T47D (cell line): ENCODE data around the gene KLHL22.
"Not testable (repeated sequence)": the region's sequence is repeated elsewhere in the genome, so short reads cannot be mapped to it uniquely, and the experiment has no call there.

Experiments used
- DNase-seq, 2 experiments: peaks; one replicate each; pipeline versions ENCODE4 v3.0.0 to v3.0.0-alpha.2; 2011 to 2012; ENCODE audit warnings: low read depth in 1 of 2, low spot score in 1 of 2
- JUND ChIP-seq: IDR thresholded peaks from 2 replicates; pipeline ENCODE4 v1.6.1; 2012; ENCODE audit warnings: low read depth
- in situ Hi-C: cut with HindIII; loops from 2 replicates; pipeline ENCODE4 v1.10.0; 2016; ENCODE audit warnings: low sequenced_read_pairs, low pct_unique_long_range_greater_than_20kb

The KLHL22 gene

DNA sequence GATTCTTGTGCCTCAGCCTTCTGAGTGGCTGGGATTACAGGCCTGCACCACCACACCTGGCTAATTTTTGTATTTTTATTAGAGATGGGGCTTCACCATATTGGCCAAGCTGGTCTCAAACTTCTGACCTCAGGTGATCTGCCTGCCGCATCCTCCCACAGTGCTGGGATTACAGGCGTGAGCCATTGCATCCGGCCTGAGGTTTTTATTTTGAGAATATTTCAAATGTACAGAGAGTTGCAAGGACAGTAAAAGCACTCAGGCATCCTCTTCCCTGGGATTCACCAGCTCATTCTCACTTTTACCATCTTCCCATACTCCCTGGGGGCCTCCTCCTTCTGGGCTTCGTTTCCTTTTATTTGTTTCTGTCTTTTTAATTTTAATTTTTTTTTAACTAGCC lies 24.0 kb upstream of the KLHL22 start:
- TF ChIP-seq JUND: no peak
- DNase-seq: no peak
- in situ Hi-C loops: no loop called here

DNA sequence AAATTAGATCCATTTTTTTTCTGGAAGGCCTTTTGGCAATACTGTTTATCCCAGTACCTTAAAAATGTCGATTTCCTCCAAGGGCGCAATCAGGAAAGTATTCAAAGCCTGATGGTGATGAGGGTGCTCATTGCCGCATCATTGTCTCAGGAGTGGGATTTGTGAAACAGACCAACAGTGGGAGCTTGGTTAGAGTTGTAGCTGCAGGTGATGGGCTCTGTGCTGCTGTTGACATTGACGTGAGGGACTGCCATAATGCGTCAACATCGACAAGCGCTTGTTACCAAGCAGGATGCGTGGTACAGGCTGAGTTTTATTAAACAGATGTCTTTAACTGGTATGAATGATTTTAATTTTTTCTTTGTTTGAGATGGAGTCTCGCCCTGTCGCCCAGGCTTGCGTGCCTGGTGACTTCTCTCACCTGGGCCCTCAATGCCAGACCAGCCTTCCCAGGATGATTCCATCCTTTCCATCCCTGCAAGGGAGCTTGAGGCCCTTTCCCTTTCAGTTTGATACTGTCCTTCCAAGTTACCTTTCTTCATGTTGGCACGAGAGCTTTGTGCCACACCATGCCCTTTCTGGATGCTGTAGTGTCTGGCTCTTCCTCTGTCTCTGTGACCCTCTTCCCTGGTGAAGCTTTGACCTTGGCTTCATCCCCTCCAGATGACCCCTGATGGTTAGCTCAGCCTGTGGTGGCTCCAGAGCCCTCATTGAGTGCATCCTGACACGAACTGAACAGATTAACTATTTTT lies 22.4 kb upstream of the KLHL22 start:
- in situ Hi-C loops: no loop called here
- no peak for TF ChIP-seq JUND
- no peak for DNase-seq

DNA sequence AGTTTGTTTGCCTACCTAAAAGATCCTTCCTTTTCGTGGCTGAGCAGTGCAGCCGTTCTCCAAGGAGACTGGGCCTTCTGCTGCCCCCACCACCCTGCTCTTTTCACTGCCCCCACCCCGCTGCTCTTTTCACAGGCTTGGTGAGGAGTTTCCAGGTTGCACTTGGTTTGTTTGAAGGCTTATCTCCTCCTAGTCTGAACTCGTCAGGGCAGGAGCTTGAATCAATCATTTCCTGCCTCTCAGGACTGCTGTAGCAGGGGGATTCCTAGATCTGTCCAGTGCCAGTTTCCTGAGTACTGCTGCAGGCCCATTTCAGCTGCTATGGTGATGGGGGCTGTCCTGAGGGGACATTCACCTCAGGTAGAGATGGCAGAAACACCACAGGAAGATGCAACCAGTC lies 21.8 kb upstream of the KLHL22 start:
- TF ChIP-seq JUND: no peak
- DNase-seq: no peak
- in situ Hi-C loops: no loop called here

DNA sequence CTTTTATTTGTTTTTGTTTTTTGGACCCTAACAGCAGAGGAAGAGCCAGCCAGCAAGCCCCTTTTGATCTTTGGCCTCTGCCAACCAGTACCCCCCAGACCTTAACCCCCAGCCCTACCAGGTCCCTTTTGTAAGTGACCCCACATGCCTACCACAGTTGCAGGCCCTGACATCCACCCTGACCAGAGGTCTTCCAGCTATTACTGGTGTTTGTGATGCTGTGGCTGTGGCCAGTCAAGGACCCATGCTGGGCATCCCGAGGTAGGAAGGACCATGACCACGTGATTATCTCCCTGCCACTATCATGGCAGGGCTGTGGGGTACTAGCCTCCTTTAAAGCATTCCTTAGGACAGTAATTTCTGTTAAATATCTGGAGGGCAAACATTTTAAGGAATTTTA lies 20.8 kb upstream of the KLHL22 start:
- DNase-seq: no peak
- TF ChIP-seq JUND: no peak
- in situ Hi-C loops: no loop called here

DNA sequence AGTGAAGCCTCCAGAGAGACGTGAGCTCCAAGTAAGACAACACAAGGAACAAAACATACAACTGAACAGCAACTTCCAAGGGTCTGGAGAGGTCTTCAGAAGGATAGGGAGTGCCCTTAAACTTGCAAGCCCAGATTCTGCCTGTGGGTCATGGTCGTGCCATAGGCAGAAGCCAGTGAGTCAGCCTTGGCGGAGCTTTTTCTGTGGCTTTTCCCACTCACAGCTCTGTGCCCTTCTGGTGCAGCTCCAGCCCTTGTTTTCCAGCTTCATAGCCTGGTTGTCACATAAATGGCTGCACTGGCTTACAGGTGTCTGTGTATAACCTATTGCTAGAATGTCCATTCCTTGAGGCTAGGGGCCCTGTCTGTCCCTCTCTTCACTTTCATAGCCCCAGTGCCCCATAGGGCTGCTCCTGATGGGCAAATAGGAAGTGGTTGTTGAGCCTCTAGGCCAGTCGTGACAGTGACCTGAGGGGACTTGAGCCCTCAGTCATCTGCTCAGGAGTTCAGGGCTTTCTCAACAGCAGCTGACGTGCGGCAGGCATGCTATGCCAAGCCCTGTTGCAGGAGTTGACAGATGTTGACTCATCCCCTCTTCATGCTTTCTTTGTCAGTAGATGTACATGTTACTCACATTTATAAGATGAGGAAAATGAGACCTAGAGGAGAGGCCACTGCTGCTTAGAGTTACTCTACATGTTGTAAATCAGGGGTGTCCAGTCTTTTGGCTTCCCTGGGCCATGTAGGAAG lies 19.2 kb upstream of the KLHL22 start:
- in situ Hi-C loops: no loop called here
- TF ChIP-seq JUND: no peak
- DNase-seq: no peak

DNA sequence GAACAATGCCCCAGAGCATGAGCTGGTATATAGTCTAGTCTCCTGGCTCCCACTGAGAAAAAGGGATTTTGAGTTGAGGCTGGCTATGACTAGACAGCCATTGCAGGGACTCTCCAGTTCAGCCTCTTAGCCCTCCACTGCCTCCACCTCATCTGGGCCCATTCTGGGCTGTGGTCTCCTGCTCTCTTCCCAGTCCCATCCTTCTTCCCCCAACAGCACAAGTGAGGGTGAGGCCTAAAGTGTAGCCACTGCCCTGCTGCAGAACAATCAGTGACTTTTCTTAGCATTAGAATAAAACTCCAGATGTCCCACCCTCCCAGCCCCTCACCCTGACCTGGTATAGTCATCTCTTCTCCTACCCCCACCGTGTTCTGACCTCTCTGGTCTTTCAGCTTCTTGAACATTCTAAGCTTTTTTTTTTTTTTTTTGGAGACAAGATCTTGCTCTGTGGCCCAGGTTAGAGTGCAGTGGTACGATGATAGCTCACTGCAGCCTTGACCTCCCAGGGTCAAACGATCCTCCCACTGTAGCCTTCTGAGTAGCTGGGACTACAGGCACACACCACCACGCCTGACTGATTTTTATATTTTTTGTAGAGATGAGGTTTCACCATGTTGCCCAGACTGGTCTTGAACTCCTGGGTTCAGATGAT lies 16.1 kb upstream of the KLHL22 start:
- TF ChIP-seq JUND: no peak
- in situ Hi-C loops: no loop called here
- DNase-seq: no peak

DNA sequence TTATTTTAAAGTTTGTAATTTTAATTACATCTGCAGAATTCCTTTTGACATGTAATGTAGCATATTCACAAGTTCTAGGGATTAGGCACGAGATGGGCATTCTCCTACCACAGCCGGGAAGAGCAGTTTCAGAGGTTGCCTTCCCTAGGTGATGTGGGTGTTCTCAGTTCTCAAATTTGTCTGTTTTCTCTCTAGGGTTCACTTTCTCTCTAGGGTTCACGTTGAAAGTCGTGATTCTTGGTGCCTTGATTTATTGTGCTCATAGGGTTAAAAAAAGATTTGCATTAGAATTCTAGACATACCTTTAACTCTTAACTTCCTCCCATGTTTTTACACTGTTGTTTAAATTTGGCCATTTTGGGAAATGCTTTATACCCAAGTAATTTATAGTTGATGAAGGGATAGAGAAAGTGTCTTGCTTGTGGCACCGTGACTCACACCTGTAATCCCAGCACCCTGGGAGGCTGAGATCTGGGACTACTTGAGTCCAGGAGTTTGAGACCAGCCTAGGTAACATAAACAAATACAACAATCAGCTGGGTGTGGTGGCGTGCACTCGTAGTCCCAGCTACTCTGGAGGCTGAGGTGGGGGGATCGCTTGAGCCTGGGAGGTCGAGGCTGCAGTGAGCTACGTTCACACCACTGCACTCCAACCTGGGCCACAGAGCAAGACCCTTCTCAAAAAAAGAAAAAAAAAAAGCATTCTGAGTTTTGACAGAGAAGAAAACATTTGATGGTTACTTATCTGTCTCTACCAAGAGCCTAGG lies 15.4 kb upstream of the KLHL22 start:
- no peak for TF ChIP-seq JUND
- DNase-seq: no peak
- in situ Hi-C loops: no loop called here

DNA sequence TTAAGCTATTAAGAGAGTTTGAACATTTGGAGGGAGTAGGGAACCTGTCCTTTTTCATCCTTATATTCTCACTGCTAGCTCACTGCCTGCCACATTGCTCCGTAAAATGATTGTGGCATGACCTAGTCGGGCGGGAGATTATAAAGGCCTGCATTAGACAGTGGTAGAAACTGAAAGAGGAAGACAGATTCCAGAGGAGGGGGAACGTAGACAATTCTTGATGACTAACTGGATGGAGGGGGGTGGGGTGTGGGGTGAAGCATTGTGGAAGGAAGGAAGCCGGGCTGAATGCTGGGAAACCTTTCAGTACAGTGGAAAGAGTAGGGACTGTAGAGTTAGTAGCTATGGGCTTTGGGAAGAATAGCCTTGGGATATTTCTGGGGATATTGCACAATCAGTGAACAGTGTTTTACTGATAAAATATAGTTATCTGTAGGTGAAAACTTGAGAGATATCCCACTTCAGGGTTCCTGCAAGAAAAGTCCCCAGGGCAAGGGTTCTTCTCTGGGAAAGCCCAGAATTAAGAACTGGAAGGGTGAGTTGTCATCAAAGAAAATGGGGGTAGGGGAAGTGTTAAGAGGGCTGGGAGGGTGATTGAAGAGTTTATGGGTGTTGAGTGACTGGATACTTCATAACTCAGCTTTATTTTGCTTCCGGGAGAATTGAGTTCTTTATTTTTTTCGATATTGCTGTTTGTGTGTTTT lies 13.9 kb upstream of the KLHL22 start:
- peak in 1 of 2 experiments; percentile 50 for DNase-seq
- TF ChIP-seq JUND: no peak
- in situ Hi-C loops: no loop called here

DNA sequence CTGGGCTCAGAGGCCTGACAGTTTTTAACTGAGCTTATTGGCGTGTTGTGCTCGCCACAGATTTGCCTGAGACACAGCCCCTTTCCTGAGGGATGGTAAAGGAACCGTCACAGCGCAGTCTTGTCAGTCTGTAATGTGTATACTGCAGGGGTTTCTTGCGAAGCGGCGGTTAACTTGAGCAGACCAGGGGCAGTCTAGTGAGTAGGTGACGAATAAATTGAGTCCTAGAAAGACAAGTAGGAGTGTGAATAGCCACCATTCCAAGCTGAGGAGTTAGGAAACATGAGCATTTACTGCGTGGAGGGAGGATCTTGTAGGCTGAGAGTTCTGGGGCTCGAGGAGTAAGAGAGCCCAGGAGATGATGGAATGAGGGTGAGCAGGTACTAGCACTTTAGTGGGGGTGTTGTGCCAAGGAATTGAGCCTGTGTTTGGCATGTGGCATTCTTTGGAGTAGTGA lies 13.2 kb upstream of the KLHL22 start:
- in situ Hi-C loops: no loop called here
- no peak for TF ChIP-seq JUND
- peak in 1 of 2 experiments; percentile 75 for DNase-seq

DNA sequence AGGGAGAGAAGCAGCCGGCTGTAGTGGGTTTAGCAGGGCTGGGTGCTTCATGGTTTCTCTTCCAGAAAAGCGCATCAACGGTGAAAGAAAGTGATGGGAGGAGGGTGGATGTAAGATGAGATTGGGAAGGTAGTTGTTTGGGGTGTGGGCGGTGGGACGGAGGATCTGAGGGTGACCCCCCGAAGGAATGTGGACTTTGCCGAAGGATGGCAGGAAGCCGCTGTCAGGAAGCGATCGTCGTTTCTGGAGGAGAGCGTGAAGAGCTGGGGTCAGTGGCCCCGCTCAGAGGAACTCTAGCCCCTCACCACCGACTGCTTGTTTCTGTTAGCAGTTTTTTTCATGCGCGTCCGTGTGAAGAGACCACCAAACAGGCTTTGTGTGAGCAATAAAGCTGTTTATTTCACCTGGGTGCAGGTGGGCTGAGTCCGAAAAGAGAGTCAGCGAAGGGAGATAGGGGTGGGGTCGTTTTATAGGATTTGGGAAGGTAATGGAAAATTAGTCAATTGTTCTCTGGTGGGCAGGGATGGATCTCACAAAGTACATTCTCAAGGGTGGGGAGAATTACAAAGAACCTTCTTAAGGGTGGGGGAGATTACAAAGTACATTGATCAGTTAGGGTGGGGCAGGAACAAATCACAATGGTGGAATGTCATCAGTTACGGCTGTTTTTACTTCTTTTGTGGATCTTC lies 12.6 kb upstream of the KLHL22 start:
- in situ Hi-C loops, DNase-seq: not testable (repeated sequence)

DNA sequence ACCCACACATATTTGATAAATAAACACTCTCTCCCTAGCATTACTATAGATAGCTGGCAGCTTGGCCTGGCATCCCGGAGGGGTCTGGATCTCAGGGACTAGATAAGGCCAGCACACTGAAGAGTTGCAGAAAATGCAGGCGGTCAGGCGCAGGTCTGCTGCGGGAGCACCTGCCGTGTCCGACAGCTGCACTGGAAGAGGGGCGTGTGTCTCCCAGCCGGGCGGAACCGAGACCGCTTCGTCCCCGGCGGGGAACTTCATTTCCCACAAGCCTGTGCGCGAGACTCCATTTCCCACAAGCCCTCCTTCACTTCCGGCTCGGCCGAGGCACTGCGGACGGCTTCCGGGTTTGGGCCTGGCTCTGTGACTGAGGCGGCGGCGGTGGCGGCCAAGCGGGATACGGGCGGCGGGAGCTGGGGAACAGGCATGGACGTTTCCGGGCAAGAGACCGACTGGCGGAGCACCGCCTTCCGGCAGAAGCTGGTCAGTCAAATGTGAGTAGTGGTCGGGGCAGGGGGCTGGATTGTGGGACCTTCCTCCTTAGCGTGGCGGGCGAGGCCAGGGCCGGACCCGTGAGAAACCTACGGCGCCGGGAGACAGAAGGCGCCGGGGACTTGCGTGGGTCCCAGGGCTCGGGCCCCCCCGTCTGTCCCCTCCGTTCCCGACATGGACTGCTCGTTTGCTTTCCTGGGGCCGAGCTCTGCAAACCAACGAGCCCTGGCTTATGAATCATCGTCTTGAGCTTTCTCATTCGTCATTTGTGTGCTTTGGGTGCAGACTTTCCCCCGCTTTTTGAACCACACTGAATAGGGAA lies 11.9 kb upstream of the KLHL22 start, which contains the start of gene MED15:
TSS of gene MED15 (plus strand) at position 358 of the 814 bp plus-strand sequence. CDS start at position 427, 69 bp downstream.
- in situ Hi-C loops: no loop called here
- TF ChIP-seq JUND: no peak
- peak; percentile 42 to 86 for DNase-seq
